CD4-positive, alpha-beta T cell treated with Interleukin-17A for 4 hours (primary cell): ENCODE results near the gene PSMD6.

ENCODE experiments used
- DNase-seq: peaks from one replicate; pipeline ENCODE4 v3.0.0-alpha.2; 2020; ENCODE audit warnings: mixed read lengths

PSMD6 gene

DNA sequence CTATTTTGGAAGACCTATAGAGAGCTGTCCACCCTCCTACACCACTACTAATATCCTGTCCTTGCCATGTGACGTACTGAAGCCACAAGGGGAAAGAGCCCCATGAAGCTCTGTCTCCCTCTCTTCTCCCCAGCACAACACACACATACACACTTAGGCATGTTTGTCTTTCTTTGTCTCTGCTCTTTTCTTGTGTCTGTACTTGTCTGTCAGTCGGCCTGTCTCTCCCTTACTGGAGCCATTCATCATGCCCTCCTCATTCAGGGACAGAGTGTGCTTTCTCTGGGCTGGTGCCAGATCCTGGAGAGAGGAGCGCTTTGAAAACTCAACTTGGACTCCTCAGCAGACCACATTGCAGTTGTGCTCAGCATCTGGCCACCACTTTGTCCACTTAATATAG, 47.6 kb downstream of the PSMD6 start:
- no peak for DNase-seq

GRCh38 chr3:63974451-63974850, 48.8 kb downstream of the PSMD6 start:
- no peak for DNase-seq

DNA sequence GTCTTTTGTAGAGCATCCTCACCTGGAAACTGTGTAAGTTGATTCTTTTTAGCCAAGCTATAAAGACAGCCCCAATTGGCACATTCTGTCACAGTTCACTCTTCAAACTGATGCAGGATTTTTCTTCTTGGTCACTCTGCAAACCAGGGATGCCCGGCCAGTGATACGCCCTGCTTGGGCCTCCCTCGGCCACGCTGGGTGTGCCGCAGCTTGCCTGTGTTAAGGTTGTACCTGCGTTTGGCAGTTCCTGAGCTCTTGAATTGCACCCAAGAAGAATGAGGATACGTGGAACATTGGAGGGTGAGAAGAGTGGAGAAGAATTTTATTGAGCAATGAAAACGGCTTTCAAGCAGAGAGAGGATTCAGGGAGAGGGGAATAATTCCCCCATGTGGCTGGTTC, 49.9 kb downstream of the PSMD6 start:
- DNase-seq: no peak

GRCh38 chr3:63972987-63973386, 50.3 kb downstream of the PSMD6 start:
- no peak for DNase-seq

GRCh38 chr3:63972196-63972595, 51.1 kb downstream of the PSMD6 start:
- no peak for DNase-seq

- DNase-seq: peak; percentile 45
Measured at GRCh38 chr3:63970631-63971475, 52.4 kb downstream of the PSMD6 start.

GRCh38 chr3:63969876-63970275, 53.4 kb downstream of the PSMD6 start:
- DNase-seq: no peak

- DNase-seq: peak; percentile 23
Measured at GRCh38 chr3:63968612-63969350, 54.5 kb downstream of the PSMD6 start.

GRCh38 chr3:63967675-63968611, 55.4 kb downstream of the PSMD6 start:
- DNase-seq: peak; percentile 55

GRCh38 chr3:63966871-63967270, 56.4 kb downstream of the PSMD6 start:
- no peak for DNase-seq

- no peak for DNase-seq
Measured at GRCh38 chr3:63966007-63966406, 57.3 kb downstream of the PSMD6 start.

GRCh38 chr3:63964681-63965485, 58.4 kb downstream of the PSMD6 start:
- DNase-seq: no peak

DNA sequence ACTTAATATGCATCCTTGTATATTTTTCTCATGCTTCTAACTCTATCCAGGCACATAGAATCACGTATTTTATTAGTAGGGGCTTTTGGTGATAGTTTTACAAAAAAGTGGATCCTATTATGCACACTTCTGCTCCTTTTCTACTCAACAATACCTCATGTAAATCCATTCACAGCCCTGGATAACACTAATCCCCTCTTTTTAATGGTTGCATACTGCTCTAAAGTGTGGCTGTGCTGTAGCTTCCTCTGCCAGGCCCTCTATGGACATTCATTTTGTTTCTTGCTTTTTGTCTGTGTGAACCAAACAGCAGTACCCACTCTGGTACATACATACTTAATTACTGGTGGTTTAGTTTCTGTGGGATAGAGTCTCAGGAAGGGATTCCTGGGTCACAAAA, 59.8 kb downstream of the PSMD6 start:
- no peak for DNase-seq

DNA sequence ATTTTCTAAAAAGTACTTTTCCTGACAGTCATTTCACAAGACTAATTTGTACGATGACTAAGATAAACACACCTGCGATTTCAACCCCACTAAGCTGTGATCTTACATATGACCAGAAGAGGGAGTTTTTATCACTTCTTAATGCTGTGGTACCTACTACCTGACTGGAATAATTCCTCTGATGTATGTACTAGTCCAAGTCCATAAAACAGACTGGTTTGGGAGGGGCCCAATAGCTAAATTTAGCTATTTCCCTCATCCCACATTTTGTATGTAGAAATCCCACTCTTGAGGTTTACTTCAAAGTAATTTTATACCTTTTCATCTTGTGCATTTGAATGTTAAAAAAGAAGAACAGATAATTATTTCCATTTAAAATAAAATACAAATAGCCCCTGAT, 61.4 kb downstream of the PSMD6 start:
- no peak for DNase-seq
